Measurements from ENCODE around the gene HSF2BP. TPM values are rescaled to one million over a fixed set of nuclear protein-coding genes. Genes with fewer than 3 reads are reported as not detected.
"Not testable (repeated sequence)": the region's sequence is repeated elsewhere in the genome, so short reads cannot be mapped to it uniquely, and the experiment has no call there.

The HSF2BP gene
- total and polyA plus RNA-seq, 5 donors from 2014 or later = 0.20 to 0.61 (median 0.38) TPM

DNA sequence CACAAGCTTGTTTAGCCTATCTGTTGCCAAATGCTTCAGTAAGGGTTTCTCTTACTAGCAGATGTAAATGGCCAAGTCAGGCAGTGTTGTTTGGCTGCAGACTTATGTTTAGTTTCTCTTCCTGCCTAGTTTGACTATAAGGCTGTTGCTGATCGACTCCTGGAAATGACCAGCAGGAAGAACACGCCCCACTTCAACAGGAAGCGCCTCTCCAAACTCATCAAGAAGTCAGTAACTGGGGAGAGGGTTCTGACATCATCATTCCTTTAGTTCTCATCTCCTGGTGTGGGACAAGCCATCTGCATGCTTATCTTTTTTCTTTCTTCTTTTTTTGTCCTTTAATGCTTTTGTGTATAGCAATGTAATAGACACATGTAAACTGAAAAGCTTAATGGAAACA, 25.1 kb upstream of the HSF2BP start:
- DNase-seq (peak in 1 of 3 donors; percentile 62), ATAC-seq (ENCODE audit: low read depth in 2 of 2) (no peak)
- no peaks in the 10 kb centered on the region for H3K27me3 Mint-ChIP-seq
- Histone ChIP-seq H3K36me3 (ENCODE audit: control insufficient read depth, insufficient read depth, low read length) (peaks cover 88% of the 10 kb centered on the region), H3K27ac (ENCODE audit: insufficient read depth, low read length, poor library complexity, severe bottlenecking) (no peak overlapping the region), H3K9me3 (ENCODE audit: control insufficient read depth in 2 of 2, low read length in 2 of 2) (no peaks in the 10 kb centered on the region), H3K4me3 (ENCODE audit: low read depth, low read length) (no peak overlapping the region), H3K27me3 (ENCODE audit: control insufficient read depth, insufficient read depth, low read length) (no peaks in the 10 kb centered on the region), H3K4me1 (ENCODE audit: control insufficient read depth, insufficient read depth, low read length, poor library complexity, severe bottlenecking) (no peaks in the 10 kb centered on the region)
- peaks cover 0 to 6% (median 6%) of the 10 kb centered on the region in 4 donors for H3K4me1 Mint-ChIP-seq
- no peaks in the 10 kb centered on the region for H3K9me3 Mint-ChIP-seq
- H3K36me3 Mint-ChIP-seq = peaks cover 43% of the 10 kb centered on the region
- peak overlapping the region in 1 of 3 donors; percentile 32 for H3K27ac Mint-ChIP-seq
- no peak overlapping the region for H3K4me3 Mint-ChIP-seq

DNA sequence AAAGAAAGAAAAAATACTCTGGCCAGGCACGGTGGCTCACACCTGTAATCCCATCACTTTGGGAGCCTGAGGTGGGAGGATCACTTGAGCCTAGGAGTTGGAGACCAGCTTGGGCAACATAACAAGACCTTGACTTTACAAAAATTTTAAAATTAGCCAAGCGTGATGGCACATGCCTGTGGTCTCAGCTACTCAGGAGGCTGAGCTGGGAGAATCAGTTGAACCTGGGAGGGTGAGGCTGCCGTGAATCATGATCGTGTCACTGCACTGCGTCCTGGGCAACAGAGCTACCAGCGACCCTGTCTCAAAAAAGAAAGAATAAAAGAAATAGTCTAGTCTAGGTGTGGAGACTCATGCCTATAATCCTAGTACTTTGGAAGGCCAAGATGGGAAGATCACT, 22.4 kb upstream of the HSF2BP start:
- Mint-ChIP-seq H3K27ac (no peak overlapping the region), H3K4me3 (no peak overlapping the region), H3K9me3 (no peaks in the 10 kb centered on the region), H3K27me3 (no peaks in the 10 kb centered on the region), H3K36me3 (peaks cover 45% of the 10 kb centered on the region), H3K4me1 (peaks cover 7 to 13% (median 8%) of the 10 kb centered on the region in 4 donors)
- H3K9me3 ChIP-seq (ENCODE audit: control insufficient read depth in 2 of 2, low read length in 2 of 2) = no peaks in the 10 kb centered on the region
- peaks cover 81% of the 10 kb centered on the region for H3K36me3 ChIP-seq (ENCODE audit: control insufficient read depth, insufficient read depth, low read length)
- H3K27ac ChIP-seq (ENCODE audit: insufficient read depth, low read length, poor library complexity, severe bottlenecking) = no peak overlapping the region
- no peaks in the 10 kb centered on the region for H3K4me1 ChIP-seq (ENCODE audit: control insufficient read depth, insufficient read depth, low read length, poor library complexity, severe bottlenecking)
- H3K27me3 ChIP-seq (ENCODE audit: control insufficient read depth, insufficient read depth, low read length) = no peaks in the 10 kb centered on the region
- DNase-seq = no peak
- H3K4me3 ChIP-seq (ENCODE audit: low read depth, low read length) = no peak overlapping the region
- ATAC-seq (ENCODE audit: low read depth in 2 of 2) = no peak

DNA sequence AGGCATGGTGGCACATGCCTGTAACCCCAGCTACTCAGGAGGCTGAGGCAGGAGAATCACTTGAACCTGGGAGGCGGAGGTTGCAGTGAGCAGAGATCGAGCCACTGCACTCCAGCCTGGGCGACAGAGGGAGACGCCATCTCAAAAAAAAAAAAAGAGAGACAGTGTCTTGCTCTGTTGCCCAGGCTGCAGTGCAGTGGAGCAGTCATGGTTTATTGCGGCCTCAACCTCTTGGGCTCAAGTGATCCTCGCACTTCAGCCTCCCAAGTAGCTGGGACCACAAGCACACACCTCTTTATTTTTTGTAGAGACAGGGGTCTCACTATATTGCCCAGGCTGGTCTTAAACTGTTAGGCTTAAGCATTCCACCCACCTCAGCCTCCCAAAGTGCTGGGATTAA, 21.1 kb upstream of the HSF2BP start:
- not testable (repeated sequence) for ATAC-seq (ENCODE audit: low read depth in 2 of 2); H3K27me3 Mint-ChIP-seq; H3K4me3 ChIP-seq (ENCODE audit: low read depth, low read length); H3K27ac ChIP-seq (ENCODE audit: insufficient read depth, low read length, poor library complexity, severe bottlenecking); H3K4me3 Mint-ChIP-seq; DNase-seq; H3K9me3 ChIP-seq (ENCODE audit: control insufficient read depth in 2 of 2, low read length in 2 of 2); H3K9me3 Mint-ChIP-seq; H3K27ac Mint-ChIP-seq; H3K27me3 ChIP-seq (ENCODE audit: control insufficient read depth, insufficient read depth, low read length); H3K4me1 ChIP-seq (ENCODE audit: control insufficient read depth, insufficient read depth, low read length, poor library complexity, severe bottlenecking)
- Mint-ChIP-seq H3K4me1 (peaks cover 7 to 13% (median 8%) of the 10 kb centered on the region in 4 donors), H3K36me3 (peaks cover 40% of the 10 kb centered on the region)
- H3K36me3 ChIP-seq (ENCODE audit: control insufficient read depth, insufficient read depth, low read length) = peaks cover 82% of the 10 kb centered on the region

DNA sequence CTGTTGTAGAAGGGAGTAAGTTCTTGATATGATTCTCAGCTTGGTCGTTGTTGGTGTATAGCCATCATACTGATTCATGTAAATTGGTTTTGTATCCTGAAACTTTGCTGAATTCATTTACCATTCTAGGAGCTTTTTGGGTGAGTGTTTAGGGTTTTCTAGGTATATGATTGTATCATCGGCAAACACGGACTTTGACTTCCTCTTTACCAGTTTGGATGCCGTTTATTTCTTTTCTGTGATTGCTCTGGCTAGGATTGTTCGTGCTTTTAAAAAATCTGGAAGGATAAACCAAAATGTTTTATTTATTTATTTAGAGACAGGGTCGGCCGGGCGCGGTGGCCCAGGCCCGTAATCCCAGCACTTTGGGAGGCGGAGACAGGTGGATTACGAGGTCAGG, 20.7 kb upstream of the HSF2BP start:
- no peak overlapping the region for H3K4me3 ChIP-seq (ENCODE audit: low read depth, low read length)
- peaks cover 82% of the 10 kb centered on the region for H3K36me3 ChIP-seq (ENCODE audit: control insufficient read depth, insufficient read depth, low read length)
- no peaks in the 10 kb centered on the region for H3K4me1 ChIP-seq (ENCODE audit: control insufficient read depth, insufficient read depth, low read length, poor library complexity, severe bottlenecking)
- Mint-ChIP-seq H3K36me3 (peaks cover 40% of the 10 kb centered on the region), H3K4me1 (peaks cover 7 to 13% (median 8%) of the 10 kb centered on the region in 4 donors), H3K27me3 (no peaks in the 10 kb centered on the region), H3K4me3 (no peak overlapping the region), H3K27ac (peak overlapping the region in 1 of 3 donors; percentile 5), H3K9me3 (no peaks in the 10 kb centered on the region)
- no peaks in the 10 kb centered on the region for H3K27me3 ChIP-seq (ENCODE audit: control insufficient read depth, insufficient read depth, low read length)
- H3K9me3 ChIP-seq (ENCODE audit: control insufficient read depth in 2 of 2, low read length in 2 of 2) = no peaks in the 10 kb centered on the region
- DNase-seq (no peak), ATAC-seq (ENCODE audit: low read depth in 2 of 2) (no peak)
- H3K27ac ChIP-seq (ENCODE audit: insufficient read depth, low read length, poor library complexity, severe bottlenecking) = no peak overlapping the region

DNA sequence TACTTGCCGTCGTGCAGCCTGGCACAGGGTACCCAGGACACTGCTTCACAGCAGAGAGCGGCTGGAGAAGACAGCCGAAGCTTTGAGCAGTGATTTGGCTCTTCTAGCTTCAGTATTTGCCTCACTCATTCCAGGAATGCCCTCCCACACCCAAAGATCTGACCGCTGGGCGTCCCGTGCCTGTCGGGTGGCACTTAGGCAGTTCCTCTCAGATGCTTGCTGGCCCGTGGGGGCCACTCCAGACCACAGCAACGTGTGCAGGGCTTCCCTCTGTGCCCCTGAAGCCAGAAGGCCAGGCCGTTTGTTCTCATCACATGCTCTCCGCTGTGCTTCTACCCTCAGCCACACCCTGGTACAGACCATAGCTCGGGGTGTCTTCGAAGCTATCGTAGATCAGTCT, 17.1 kb upstream of the HSF2BP start:
- DNase-seq = no peak
- Mint-ChIP-seq H3K9me3 (no peaks in the 10 kb centered on the region), H3K27ac (no peak overlapping the region), H3K4me1 (peaks cover 7 to 13% (median 7%) of the 10 kb centered on the region in 4 donors), H3K4me3 (no peak overlapping the region), H3K36me3 (peaks cover 39% of the 10 kb centered on the region), H3K27me3 (no peaks in the 10 kb centered on the region)
- Histone ChIP-seq H3K36me3 (ENCODE audit: control insufficient read depth, insufficient read depth, low read length) (peaks cover 80% of the 10 kb centered on the region), H3K4me1 (ENCODE audit: control insufficient read depth, insufficient read depth, low read length, poor library complexity, severe bottlenecking) (no peaks in the 10 kb centered on the region), H3K27me3 (ENCODE audit: control insufficient read depth, insufficient read depth, low read length) (no peaks in the 10 kb centered on the region), H3K4me3 (ENCODE audit: low read depth, low read length) (no peak overlapping the region), H3K9me3 (ENCODE audit: control insufficient read depth in 2 of 2, low read length in 2 of 2) (no peaks in the 10 kb centered on the region), H3K27ac (ENCODE audit: insufficient read depth, low read length, poor library complexity, severe bottlenecking) (no peak overlapping the region)
- no peak for ATAC-seq (ENCODE audit: low read depth in 2 of 2)

DNA sequence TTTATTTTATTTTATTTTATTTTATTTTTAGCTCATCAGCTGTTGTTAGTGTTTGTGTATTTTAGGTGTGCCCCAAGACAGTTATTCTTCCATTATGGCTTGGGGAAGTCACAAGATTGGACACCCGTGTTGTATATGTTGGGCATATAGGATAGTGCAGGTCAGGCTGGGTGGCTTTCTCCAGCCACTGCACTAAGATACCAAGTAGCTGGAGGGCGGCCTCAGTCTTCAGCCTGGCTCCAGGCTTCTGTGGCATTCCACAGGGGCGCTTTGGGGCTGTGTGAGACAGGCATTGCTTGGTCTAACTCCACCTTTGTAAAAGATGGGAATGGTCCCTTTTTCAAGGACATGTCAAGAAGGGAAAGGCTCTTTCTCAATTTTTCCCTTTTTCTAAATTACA, 16.6 kb upstream of the HSF2BP start:
- no peak overlapping the region for H3K27ac Mint-ChIP-seq
- H3K36me3 ChIP-seq (ENCODE audit: control insufficient read depth, insufficient read depth, low read length) = peaks cover 82% of the 10 kb centered on the region

DNA sequence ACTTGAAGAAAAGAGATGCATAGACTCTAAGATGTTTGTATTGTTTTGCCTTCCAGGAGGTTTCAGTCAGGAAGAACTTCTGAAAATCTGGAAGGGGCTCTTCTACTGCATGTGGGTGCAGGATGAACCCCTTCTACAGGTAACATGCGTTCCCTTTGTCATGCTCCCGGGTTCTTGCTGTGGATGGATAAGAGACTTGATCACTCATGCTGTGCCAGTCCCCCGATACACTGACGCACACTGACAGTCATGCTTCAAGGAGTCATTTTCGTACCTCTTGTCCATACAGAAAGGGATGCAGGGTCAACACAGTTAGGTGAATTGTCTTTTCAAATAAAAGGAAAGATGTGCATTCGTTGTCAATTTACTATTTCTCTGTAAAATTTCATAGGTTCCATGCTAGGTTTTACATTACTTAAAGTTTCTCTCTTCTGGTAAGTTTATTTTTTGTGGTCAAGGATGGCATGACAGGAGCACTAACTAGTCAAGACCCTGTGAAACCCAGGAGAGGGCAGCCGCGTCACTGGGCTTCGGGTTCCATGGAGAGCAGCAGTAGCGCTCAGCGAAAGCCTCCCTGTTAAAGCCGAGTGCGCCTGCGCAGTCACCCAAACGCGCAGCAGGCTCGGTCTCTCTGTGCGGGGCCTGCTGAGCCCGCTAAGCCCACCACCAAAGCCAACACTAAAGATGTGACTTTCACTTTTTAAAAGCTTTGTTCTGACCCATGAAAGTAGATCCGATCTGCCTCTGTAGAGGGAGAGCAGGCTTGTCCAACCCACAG, 10.7 kb upstream of the HSF2BP start:
- no peak for DNase-seq
- peaks cover 29% of the 10 kb centered on the region for H3K36me3 Mint-ChIP-seq

More for the DNA sequence above, 16.6 kb upstream of the HSF2BP start:
- ATAC-seq (ENCODE audit: low read depth in 2 of 2) = no peak
- no peak overlapping the region for H3K27ac ChIP-seq (ENCODE audit: insufficient read depth, low read length, poor library complexity, severe bottlenecking)
- Mint-ChIP-seq H3K4me1 (peaks cover 7 to 13% (median 7%) of the 10 kb centered on the region in 4 donors), H3K27me3 (no peaks in the 10 kb centered on the region), H3K9me3 (no peaks in the 10 kb centered on the region), H3K4me3 (no peak overlapping the region), H3K36me3 (peaks cover 39% of the 10 kb centered on the region)
- no peak for DNase-seq
- no peaks in the 10 kb centered on the region for H3K4me1 ChIP-seq (ENCODE audit: control insufficient read depth, insufficient read depth, low read length, poor library complexity, severe bottlenecking)
- H3K27me3 ChIP-seq (ENCODE audit: control insufficient read depth, insufficient read depth, low read length) = no peaks in the 10 kb centered on the region
- H3K4me3 ChIP-seq (ENCODE audit: low read depth, low read length) = no peak overlapping the region
- H3K9me3 ChIP-seq (ENCODE audit: control insufficient read depth in 2 of 2, low read length in 2 of 2) = no peaks in the 10 kb centered on the region

More for the DNA sequence above, 10.7 kb upstream of the HSF2BP start:
- peaks cover 4 to 27% (median 17%) of the 10 kb centered on the region in 4 donors for H3K4me1 Mint-ChIP-seq
- peaks cover 59% of the 10 kb centered on the region for H3K36me3 ChIP-seq (ENCODE audit: control insufficient read depth, insufficient read depth, low read length)
- H3K27me3 Mint-ChIP-seq = no peaks in the 10 kb centered on the region
- peaks cover 4% of the 10 kb centered on the region for H3K4me1 ChIP-seq (ENCODE audit: control insufficient read depth, insufficient read depth, low read length, poor library complexity, severe bottlenecking)
- no peak overlapping the region for H3K4me3 Mint-ChIP-seq
- no peak overlapping the region for H3K27ac Mint-ChIP-seq
- peaks cover 0 to 4% (median 0%) of the 10 kb centered on the region in 7 donors for H3K9me3 Mint-ChIP-seq
- no peaks in the 10 kb centered on the region for H3K9me3 ChIP-seq (ENCODE audit: control insufficient read depth in 2 of 2, low read length in 2 of 2)
- ATAC-seq (ENCODE audit: low read depth in 2 of 2) = no peak
- no peaks in the 10 kb centered on the region for H3K27me3 ChIP-seq (ENCODE audit: control insufficient read depth, insufficient read depth, low read length)
- H3K4me3 ChIP-seq (ENCODE audit: low read depth, low read length) = no peak overlapping the region
- H3K27ac ChIP-seq (ENCODE audit: insufficient read depth, low read length, poor library complexity, severe bottlenecking) = no peak overlapping the region
